ENCODE measurements around the gene ERVW-1.

The ERVW-1 gene

DNA sequence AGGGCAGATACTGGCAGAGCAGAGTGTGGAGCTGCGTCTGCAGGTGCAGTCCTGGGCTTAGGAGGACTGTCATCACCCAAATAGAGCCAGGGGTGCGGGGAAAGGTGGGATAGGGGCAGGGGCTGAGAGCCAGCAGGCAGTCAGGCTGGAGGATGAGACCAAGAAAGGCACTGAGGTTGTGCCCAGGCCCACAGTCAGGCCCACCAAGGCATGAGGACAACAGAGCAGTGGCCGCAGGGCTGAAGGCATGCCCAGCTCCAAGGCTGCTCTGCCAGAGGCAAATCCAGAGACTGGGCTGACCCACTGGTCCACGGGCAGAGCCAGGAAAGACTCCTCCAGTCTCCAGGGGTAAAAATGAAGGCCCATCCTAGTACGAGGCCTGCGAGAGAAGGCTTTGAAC lies 54.8 kb downstream of the ERVW-1 start:
- Mint-ChIP-seq H3K27me3 (peaks cover 7% of the 10 kb centered on the region), H3K4me3 (no peak overlapping the region), H3K27ac (no peak overlapping the region), H3K36me3 (no peaks in the 10 kb centered on the region), H3K9me3 (ENCODE audit: low read depth) (no peaks in the 10 kb centered on the region), H3K4me1 (ENCODE audit: low read depth) (peaks cover 8% of the 10 kb centered on the region)

DNA sequence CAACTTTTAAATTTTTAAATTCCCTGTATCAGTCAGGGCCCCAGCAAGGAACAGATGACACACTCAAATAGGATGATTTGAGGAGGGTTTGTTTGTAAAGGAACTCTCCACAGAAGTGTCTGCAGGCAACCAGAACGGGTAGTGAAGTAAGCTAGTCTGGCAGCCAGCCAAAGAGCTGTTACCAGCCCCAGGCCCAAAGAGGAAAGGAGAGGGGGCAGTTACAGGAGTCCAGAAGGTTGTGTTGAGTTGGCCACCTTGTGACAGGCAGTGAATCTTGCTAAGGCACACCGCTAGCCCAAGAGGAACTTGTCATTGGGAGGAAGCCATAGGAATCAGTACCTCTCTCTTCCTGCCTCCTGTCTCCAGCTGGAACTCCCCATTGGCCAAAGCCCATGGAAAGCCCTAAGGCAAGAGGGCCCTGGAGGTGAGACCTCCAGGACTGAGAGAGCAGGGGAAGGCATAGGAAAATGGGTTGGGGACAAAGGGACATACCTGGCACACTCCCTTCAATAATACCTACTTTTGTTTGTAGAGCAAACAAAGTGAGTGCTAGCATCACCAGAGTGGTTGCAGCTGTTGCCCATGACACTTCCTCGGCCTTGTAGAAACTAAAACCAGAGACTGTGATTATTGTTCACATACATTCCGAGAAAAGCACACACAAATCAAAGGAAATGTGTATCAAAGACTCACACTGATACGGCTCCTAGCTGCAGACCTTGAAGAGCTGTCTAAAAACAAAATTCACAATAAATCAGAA lies 55.9 kb downstream of the ERVW-1 start:
- Mint-ChIP-seq H3K4me1 (ENCODE audit: low read depth) (peaks cover 8% of the 10 kb centered on the region), H3K4me3 (no peak overlapping the region), H3K9me3 (ENCODE audit: low read depth) (no peaks in the 10 kb centered on the region), H3K36me3 (no peaks in the 10 kb centered on the region), H3K27me3 (peaks cover 7% of the 10 kb centered on the region), H3K27ac (no peak overlapping the region)

All from activated naive CD8-positive, alpha-beta T cell (primary cell).